Activated CD8-positive, alpha-beta memory T cell treated with anti-CD3 and anti-CD28 coated beads, Interleukin-2, amount 50 U/mL, for 4 hours (primary cell): Measurements from ENCODE around the gene OGFOD3.
"Not testable (repeated sequence)": the region's sequence is repeated elsewhere in the genome, so short reads cannot be mapped to it uniquely, and the experiment has no call there.

ENCODE experiments used
- DNase-seq: peaks from one replicate; pipeline ENCODE4 v3.0.0-alpha.2; 2020

The OGFOD3 gene

DNA sequence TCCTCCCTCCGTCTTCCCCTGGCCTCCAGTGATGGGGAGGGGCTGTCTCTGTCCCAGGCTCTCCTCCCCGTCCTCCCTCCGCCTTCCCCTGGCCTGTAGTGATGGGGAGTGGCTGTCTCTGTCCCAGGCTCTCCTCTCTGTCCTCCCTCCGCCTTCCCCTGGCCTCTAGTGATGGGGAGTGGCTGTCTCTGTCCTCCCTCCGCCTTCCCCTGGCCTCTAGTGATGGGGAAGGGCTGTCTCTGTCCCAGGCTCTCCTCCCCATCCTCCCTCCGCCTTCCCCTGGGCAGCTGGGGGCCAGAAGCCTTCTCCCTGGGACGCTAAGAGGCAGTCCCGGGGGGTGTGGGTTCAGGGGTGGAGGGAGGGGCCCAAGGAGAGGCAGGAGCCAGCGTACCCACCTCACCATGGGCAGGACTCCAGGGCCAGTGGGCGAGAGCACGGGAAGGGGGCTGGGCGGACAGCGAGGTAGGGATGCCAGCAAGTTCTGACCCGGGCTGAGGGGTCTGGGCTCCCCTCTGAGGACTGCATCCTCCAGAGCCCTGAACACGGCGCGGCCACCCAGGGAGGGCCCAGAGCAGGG is 32.0 kb downstream of the OGFOD3 start:
- DNase-seq: no peak

DNA sequence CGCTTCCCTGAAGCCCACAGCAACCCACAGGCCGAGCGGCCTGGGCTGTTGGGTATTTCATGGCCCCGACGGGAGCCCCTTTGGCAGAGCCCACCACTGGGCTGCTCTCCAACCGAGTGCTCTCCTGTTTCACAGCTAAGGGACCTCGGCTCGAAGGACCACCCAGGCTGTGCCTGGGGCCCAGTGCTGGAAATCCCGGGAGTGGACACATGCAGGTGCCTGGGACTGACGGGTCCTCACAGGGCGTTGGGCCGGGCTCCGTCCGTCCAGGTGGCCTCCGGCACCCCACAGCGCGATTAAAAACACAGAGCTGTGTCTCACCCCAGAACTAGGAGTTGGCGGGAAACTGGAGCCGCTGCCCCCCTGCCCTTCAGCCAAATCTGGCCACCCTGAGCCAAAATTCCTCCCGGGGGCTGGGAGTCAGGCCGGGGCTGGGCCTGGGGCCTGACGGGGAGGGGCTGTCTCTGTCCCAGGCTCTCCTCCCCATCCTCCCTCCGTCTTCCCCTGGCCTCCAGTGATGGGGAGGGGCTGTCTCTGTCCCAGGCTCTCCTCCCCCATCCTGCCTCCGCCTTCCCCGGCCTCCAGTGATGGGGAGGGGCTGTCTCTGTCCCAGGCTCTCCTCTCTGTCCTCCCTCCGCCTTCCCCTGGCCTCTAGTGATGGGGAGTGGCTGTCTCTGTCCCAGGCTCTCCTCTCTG is 32.7 kb downstream of the OGFOD3 start:
- DNase-seq: no peak

- DNase-seq: no peak
These were observed 33.5 kb downstream of the OGFOD3 start for GRCh38 chr17:82384730-82385481.

GRCh38 chr17:82384051-82384729 is 34.2 kb downstream of the OGFOD3 start:
- no peak for DNase-seq

DNA sequence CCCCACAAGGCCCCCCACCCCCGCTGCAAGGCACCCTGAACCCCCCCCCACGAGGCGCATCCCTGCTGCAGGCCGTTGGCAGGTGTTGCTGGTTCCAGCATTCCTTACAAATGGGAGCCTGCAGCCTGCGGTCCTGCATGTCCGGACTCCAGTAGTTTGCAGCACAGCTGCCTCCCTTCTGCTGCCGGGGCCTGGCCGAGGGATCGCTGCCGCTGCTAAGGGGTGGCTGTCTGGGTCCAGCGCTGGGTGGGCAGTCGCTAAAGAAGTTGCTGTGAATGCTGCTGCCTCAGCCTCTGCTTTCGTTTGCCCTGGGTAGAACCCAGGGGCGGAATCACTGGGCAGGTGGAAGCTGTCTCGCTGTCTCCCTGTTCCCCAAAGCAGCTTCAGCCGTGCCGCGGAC is 35.0 kb downstream of the OGFOD3 start:
- DNase-seq: no peak

GRCh38 chr17:82382933-82383255 is 35.5 kb downstream of the OGFOD3 start:
- DNase-seq: no peak

DNA sequence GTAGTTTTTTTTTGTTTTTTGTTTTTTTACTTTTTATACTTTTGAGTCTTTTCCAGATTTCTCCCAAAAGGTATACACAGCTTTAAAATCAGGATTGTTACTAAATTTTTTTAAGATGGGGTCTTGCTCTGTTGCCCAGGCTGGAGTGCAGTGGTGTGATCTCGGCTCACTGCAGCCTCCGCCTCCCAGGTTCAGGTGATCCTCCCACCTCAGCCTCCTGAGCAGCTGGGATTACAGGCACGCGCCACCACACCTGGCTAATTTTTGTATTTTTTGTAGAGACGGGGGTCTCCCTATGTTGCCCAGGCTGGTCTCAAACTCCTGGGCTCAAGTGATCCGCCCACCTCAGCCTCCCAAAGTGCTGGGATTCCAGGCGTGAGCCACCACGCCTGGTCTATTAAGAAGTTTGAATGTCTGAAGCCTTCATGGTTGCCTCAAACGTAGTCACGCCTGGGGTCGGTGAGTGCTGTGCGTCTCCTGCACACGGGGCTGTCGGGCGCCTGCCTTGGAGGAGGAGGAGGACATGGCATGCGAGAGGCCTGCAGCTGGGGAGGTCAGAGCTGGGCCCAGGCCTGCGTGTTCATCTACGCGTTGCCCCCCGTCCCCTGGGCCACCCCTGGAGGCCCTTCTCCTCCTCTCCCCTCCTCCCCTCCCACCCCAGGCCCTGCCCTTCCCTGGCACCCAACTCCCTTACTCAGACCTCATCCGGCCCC is 36.0 kb downstream of the OGFOD3 start:
- not testable (repeated sequence) for DNase-seq

- not testable (repeated sequence) for DNase-seq
These were observed 36.7 kb downstream of the OGFOD3 start for GRCh38 chr17:82381703-82382009.

DNA sequence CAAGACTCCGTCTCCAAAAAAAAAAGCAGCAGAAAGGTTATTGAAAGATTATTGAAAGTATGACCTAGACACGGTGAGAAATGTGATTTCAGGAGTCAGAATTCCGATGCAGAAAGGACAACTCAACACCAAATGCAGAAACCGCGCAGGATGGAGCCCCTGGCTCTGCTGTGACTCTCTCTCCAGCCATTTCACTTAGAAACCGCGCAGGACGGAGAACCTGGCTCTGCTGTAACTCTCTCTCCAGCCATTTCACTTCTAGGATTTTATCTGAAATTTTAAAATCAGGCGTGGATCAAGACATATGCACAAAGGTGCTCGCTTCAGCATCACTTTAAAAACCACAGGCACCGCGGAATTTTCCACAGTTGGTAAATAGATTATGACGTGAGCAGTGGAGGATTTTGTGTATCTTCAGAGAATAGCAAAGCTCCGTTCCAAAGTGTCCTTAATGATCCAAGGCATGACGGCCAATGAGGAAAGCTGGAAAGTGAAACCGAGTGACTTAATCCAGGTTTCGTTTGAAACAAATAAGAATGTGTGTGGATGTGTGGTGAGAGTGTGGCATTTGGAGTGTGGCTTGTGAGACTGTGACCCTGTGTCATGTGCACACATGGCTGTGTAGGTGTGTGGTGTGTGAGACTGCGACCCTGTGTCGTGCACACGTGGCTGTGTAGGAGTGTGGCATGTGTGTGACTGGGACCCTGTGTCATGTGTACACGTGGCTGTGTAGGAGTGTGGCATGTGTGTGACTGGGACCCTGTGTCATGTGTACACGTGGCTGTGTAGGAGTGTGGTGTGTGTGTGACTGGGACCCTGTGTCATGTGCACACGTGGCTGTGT is 37.3 kb downstream of the OGFOD3 start:
- no peak for DNase-seq

- DNase-seq: no peak
These were observed 39.7 kb downstream of the OGFOD3 start for GRCh38 chr17:82378741-82379021.

GRCh38 chr17:82377924-82378740 is 40.3 kb downstream of the OGFOD3 start:
- no peak for DNase-seq

DNA sequence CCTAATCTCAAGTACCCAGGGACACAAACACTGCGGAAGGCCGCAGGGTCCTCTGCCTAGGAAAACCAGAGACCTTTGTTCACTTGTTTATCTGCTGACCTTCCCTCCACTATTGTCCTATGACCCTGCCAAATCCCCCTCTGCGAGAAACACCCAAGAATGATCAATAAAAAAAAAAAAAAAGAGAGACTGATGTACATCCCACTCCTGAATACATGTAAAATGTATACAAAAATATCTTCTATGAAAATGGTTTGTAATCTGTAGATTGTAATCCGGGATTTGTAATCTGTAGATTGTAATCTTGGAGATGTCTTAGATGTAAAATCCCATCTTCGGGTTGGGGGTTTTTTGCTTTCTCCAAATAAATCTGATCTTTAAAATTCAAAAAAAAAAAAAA is 41.1 kb downstream of the OGFOD3 start:
- DNase-seq: not testable (repeated sequence)

DNA sequence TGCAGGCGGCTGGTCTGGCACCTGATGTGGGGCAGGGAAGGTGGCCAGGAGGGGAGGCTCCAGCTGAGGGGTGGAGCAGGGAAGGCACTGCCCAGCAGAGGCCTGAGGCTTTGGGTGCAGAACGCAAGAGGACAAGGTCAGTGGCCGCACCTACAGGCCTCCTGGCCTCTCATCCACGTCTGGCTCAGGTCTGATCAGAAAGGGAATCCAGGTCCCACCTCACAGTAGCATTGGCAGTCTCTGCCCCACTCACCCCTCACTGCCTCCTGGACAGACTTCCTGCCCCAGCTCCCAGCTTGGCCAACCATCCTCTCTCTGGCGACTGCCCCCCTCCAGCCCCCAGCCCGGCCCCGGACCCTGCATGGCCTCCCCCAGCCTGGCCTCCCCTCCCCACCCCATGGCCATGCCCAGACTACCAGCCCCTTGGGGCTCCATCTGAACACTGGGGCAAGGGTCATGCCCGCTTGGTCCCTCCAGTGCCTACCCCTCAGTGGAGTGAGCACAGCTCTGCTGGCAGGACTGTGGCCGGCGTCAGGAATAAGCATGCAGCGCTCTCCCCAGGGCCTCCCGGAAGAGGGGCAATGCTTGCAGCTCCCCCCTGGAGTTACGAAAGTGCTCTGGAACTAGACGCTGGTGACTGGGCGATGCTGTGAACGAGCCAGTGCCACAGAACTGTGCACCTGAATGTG is 42.2 kb downstream of the OGFOD3 start:
- DNase-seq: no peak

DNA sequence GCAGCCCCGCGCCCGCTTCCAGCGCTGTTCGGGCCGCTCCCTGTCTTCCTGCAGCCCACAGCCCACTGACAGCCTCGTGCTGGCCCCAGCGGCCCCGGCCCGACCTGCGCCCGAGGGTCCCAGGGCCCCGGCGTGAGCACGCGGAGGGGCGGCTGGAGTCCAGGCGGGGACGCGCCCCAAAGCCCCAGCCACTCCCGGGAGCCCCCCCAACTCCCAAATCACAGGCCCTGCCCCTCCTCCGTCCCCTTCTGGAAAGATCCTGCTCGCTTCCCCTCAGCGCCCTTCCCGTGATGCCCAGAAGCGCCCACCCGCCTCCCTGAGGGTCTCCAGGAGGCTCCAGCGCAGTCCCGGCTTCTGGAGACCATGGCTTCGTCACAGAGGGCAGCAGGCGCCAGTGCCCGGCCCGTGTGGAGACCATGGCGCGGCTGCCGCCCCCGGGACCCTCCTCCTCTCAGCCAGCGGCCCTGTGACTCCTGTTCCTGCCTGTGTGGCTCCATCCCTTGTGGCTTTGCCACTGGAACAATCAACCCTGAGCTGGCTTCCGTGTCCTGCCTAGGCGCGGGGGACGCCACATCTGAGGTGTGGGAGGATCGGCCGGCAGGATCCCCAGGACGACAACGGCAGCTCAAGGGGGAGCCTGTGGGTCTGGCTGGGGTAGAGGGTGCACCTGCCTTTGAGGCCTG is 42.9 kb downstream of the OGFOD3 start:
- DNase-seq: no peak

DNA sequence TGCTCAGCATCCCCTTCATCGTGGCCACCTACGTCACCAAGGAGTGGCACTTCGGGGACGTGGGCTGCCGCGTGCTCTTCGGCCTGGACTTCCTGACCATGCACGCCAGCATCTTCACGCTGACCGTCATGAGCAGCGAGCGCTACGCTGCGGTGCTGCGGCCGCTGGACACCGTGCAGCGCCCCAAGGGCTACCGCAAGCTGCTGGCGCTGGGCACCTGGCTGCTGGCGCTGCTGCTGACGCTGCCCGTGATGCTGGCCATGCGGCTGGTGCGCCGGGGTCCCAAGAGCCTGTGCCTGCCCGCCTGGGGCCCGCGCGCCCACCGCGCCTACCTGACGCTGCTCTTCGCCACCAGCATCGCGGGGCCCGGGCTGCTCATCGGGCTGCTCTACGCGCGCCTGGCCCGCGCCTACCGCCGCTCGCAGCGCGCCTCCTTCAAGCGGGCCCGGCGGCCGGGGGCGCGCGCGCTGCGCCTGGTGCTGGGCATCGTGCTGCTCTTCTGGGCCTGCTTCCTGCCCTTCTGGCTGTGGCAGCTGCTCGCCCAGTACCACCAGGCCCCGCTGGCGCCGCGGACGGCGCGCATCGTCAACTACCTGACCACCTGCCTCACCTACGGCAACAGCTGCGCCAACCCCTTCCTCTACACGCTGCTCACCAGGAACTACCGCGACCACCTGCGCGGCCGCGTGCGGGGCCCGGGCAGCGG is 43.6 kb downstream of the OGFOD3 start:
- no peak for DNase-seq

DNA sequence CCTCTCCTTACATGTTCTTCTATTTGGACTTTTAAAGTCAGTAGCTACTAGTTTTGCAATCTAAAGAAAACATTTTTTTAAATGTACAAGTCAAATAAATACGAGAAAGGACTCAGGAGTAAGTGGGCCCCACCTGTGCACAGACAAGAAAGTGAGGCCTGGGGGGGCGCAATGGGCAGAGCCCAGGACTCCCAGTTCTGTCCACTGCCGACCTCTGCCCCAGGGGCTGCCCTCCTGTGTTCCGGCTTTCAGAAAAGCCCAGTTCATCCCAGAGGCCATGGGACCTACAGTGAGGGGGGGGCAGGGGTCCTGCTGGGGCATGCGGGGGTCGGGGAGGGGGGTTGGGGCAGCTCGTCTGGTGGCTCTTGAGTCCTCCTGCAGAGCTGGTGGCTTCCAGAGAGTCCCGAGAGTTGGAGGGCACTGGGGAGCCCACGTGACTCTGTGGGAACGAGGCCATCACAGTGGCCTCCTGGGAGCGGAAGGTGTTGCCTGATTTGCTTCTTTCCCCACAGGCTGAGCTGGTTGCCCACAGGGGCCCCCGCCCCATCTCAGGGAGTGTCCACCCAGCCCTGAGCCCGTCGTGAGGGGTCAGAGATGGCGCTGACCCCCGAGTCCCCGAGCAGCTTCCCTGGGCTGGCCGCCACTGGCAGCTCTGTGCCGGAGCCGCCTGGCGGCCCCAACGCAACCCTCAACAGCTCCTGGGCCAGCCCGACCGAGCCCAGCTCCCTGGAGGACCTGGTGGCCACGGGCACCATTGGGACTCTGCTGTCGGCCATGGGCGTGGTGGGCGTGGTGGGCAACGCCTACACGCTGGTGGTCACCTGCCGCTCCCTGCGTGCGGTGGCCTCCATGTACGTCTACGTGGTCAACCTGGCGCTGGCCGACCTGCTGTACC is 44.4 kb downstream of the OGFOD3 start:
- no peak for DNase-seq

GRCh38 chr17:82373072-82373452 is 45.3 kb downstream of the OGFOD3 start:
- DNase-seq: not testable (repeated sequence)

- DNase-seq: no peak
These were observed 45.9 kb downstream of the OGFOD3 start for GRCh38 chr17:82372249-82373071.
